Measurements from ENCODE around the gene CELSR2.

GRCh38 chr1:109262231-109263055, 13.1 kb downstream of the CELSR2 start:
- TF ChIP-seq POLR2A (IDR thresholded peaks at IDR 0.05): no peak
- TF ChIP-seq, protein P1, sequence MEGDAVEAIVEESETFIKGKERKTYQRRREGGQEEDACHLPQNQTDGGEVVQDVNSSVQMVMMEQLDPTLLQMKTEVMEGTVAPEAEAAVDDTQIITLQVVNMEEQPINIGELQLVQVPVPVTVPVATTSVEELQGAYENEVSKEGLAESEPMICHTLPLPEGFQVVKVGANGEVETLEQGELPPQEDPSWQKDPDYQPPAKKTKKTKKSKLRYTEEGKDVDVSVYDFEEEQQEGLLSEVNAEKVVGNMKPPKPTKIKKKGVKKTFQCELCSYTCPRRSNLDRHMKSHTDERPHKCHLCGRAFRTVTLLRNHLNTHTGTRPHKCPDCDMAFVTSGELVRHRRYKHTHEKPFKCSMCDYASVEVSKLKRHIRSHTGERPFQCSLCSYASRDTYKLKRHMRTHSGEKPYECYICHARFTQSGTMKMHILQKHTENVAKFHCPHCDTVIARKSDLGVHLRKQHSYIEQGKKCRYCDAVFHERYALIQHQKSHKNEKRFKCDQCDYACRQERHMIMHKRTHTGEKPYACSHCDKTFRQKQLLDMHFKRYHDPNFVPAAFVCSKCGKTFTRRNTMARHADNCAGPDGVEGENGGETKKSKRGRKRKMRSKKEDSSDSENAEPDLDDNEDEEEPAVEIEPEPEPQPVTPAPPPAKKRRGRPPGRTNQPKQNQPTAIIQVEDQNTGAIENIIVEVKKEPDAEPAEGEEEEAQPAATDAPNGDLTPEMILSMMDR (IDR thresholded peaks at IDR 0.05): no peak

Data from uterus (tissue), 2 donors.